GM18907 (cell line): ENCODE data around the gene DOK6.
A peak's percentile ranks its signal among the peaks of the same experiment; 100 is the strongest.

Experiments
- ATAC-seq: cut with Tn5 transposase; IDR thresholded peaks from one replicate; pipeline ENCODE4 v1.9.1; 2021; ENCODE audit warnings: mild to moderate bottlenecking, moderate library complexity; ENCODE audit not compliant: unreplicated experiment

Gene DOK6

GRCh38 chr18:69680123-69680522 is 279.4 kb downstream of the DOK6 start:
- ATAC-seq: no peak

- ATAC-seq: no peak
These were observed 282.5 kb downstream of the DOK6 start for GRCh38 chr18:69683176-69683575.

- ATAC-seq: no peak
These were observed 284.1 kb downstream of the DOK6 start for GRCh38 chr18:69684789-69685188.

- no peak for ATAC-seq
These were observed 286.2 kb downstream of the DOK6 start for GRCh38 chr18:69686861-69687260.

- no peak for ATAC-seq
These were observed 288.6 kb downstream of the DOK6 start for GRCh38 chr18:69689121-69689759.

GRCh38 chr18:69691008-69691760 is 290.5 kb downstream of the DOK6 start:
- peak; percentile 87 for ATAC-seq

- no peak for ATAC-seq
These were observed 296.4 kb downstream of the DOK6 start for GRCh38 chr18:69697069-69697468.

GRCh38 chr18:69697689-69698088 is 297.0 kb downstream of the DOK6 start:
- ATAC-seq: no peak

GRCh38 chr18:69701305-69701704 is 300.6 kb downstream of the DOK6 start:
- no peak for ATAC-seq

GRCh38 chr18:69703461-69703860 is 302.8 kb downstream of the DOK6 start:
- no peak for ATAC-seq

- no peak for ATAC-seq
These were observed 305.3 kb downstream of the DOK6 start for GRCh38 chr18:69705987-69706386.

GRCh38 chr18:69708844-69709243 is 308.2 kb downstream of the DOK6 start:
- ATAC-seq: no peak

- no peak for ATAC-seq
These were observed 314.6 kb downstream of the DOK6 start for GRCh38 chr18:69715191-69715795.

GRCh38 chr18:69717586-69717985 is 316.9 kb downstream of the DOK6 start:
- no peak for ATAC-seq

GRCh38 chr18:69718912-69719547 is 318.3 kb downstream of the DOK6 start:
- no peak for ATAC-seq

- ATAC-seq: no peak
These were observed 319.7 kb downstream of the DOK6 start for GRCh38 chr18:69720422-69720821.

- ATAC-seq: no peak
These were observed 322.7 kb downstream of the DOK6 start for GRCh38 chr18:69723434-69723833.

GRCh38 chr18:69725009-69725408 is 324.3 kb downstream of the DOK6 start:
- ATAC-seq: no peak

- ATAC-seq: no peak
These were observed 325.3 kb downstream of the DOK6 start for GRCh38 chr18:69725855-69726508.

- no peak for ATAC-seq
These were observed 327.4 kb downstream of the DOK6 start for GRCh38 chr18:69727912-69728572.

GRCh38 chr18:69730664-69731063 is 330.0 kb downstream of the DOK6 start:
- ATAC-seq: no peak
